GM12872 (cell line): ENCODE results near the gene RAB1B.

Source experiments
- CTCF ChIP-seq: IDR thresholded peaks from 3 replicates; pipeline ENCODE4 v1.5.1; 2011; ENCODE audit warnings: low read depth, mild to moderate bottlenecking, low read length, moderate library complexity; ENCODE audit not compliant: insufficient read depth

Gene RAB1B

GRCh38 chr11:66293352-66293751 is 24.9 kb downstream of the RAB1B start:
- TF ChIP-seq CTCF: no peak

- no peak for TF ChIP-seq CTCF
These were observed 25.6 kb downstream of the RAB1B start for GRCh38 chr11:66293777-66294625.

GRCh38 chr11:66294626-66295620 is 26.5 kb downstream of the RAB1B start:
- TF ChIP-seq CTCF: no peak

GRCh38 chr11:66297610-66298009 is 29.2 kb downstream of the RAB1B start:
- TF ChIP-seq CTCF: no peak

GRCh38 chr11:66299186-66299585 is 30.7 kb downstream of the RAB1B start:
- no peak for TF ChIP-seq CTCF

GRCh38 chr11:66302656-66303055 is 34.2 kb downstream of the RAB1B start:
- no peak for TF ChIP-seq CTCF

GRCh38 chr11:66309475-66309874 is 41.0 kb downstream of the RAB1B start:
- no peak for TF ChIP-seq CTCF
